ENCODE data around the gene GALNT15.

The GALNT15 gene

GRCh38 chr3:16171009-16171408 is 3.5 kb upstream of the GALNT15 start:
- DNase-seq = no peak

GRCh38 chr3:16171825-16172224 is 2.7 kb upstream of the GALNT15 start:
- no peak for DNase-seq

- DNase-seq = no peak
These were observed 1.0 kb upstream of the GALNT15 start for GRCh38 chr3:16173283-16174025.

GRCh38 chr3:16174026-16174355 is 489 bp upstream of the GALNT15 start:
- DNase-seq = no peak

DNA sequence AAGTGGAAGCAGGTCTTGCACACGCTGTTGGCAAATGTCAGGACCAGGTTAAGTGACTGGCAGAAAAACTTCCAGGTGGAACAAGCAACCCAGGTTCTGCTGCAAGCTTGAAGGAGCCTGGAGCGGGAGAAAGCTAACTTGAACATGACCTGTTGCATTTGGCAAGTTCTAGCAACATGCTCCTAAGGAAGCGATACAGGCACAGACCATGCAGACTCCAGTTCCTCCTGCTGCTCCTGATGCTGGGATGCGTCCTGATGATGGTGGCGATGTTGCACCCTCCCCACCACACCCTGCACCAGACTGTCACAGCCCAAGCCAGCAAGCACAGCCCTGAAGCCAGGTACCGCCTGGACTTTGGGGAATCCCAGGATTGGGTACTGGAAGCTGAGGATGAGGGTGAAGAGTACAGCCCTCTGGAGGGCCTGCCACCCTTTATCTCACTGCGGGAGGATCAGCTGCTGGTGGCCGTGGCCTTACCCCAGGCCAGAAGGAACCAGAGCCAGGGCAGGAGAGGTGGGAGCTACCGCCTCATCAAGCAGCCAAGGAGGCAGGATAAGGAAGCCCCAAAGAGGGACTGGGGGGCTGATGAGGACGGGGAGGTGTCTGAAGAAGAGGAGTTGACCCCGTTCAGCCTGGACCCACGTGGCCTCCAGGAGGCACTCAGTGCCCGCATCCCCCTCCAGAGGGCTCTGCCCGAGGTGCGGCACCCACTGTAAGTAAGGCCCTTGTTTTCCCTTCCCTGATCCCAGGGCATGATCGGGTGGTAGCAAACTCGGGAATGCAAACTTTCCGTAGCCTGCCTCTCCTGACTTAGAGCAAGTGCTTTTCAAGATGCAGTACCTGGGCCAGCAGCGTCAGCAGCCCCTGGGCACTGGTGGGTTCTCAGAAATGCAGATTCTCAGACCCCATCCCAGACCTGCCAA is 759 bp downstream of the GALNT15 start:
- no peak for DNase-seq

DNA sequence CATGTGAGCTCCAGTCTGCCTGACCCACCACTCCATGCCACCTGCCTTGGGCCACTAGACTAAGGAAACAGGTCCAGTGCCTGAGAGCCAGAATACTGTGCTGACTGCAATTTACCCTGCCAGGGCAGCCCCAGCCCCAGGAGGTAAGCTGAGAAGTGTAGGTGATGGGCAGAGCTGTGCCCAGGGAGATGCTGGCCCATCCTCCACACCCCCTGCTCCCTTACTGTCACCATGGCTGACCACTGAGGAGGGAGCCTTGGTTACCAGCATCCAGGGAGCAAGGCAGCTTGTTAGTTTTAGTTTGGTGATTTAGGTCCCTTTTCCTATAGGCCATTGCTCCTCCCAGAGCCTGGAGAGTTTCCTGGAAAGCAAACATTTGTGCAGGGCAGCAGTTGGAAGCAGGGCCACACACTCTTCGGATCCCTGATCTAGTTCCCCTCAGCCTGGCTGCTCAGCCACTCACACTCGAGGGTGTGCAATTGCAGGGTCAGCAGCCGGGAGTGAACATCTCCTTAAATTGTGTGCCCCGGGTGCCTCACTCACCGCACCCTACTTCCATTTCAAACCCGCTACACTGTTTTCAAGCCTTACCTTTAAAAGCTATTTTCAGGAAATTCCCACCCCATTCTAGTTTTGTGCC is 2.0 kb downstream of the GALNT15 start:
- DNase-seq = no peak

DNA sequence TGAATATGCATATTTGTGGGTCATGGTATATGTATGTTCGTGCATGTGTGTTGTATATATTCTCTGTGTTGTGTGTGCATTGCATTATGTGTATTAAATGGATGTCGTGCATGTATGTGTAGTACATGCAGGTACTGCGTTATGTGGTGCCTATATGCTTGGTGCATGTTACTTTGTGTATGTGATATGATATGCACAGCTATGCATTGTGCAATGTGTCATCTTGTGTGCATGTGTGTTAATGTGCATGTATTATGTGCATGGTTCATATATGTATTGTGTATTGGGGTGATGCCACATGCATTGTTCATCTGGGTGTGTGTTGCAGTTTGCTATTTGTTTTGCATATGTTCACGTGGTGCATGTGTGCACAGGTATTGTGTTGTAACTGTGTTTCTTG is 2.9 kb downstream of the GALNT15 start:
- no peak for DNase-seq

GRCh38 chr3:16177962-16178627 is 3.6 kb downstream of the GALNT15 start:
- no peak for DNase-seq

DNA sequence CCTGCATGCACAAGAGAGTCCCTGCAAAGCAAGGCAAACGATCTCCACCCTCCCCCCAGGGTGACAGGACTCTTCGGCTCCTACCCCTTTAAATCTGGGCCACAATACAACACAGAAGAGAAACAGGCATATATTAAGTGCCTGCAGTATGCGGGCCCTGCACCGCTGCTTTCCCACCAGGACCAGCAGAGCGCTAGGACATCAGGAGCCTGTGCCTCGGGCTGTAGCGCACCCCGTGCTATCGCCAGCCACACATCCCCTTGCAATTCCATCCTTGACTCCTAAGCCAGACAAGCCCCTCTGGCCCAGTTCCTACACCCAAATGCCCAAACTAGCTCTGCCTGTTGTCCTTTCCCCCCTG is 4.1 kb downstream of the GALNT15 start:
- no peak for DNase-seq

GRCh38 chr3:16179261-16179660 is 4.8 kb downstream of the GALNT15 start:
- no peak for DNase-seq

GRCh38 chr3:16179771-16180736 is 5.6 kb downstream of the GALNT15 start:
- DNase-seq = no peak

GRCh38 chr3:16180737-16181134 is 6.3 kb downstream of the GALNT15 start:
- no peak for DNase-seq

DNA sequence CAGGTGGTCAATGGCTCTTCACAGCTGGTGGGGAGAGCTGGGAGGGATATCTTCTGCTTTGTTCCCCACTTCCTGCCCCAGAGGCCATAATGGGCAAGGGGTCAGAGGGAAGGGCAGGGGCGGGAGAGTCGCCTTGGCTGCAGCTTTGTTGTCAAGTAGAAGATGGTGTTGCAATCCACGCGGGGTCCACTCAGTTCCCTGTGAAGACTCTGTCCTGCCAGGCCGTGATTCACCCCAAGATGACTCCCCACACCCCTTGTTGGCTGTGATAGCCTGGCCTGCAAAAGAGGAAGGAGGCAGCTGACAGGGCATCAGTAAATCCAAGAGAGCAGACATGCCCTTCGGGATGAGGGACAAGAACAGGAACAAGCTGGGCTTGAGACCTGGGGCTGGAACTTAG is 6.9 kb downstream of the GALNT15 start:
- DNase-seq = no peak

DNA sequence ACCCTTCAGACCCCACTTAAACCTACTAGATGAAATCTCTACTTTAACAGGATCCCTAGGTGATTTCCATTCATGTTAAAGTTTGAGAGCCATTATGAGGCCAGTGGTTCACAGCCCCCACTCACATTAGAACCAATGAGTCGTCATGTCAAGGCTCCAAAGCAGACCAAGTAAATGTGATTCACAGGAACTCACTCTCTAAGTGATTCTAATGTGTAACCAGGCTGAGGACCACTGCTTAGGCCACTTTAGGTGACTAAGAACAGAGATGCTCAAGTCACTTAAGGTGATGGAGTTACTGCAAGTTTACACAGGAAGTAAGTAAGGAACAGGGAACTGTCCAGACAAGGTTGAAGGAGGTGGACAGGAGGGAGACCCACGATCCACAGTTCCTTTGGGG is 7.7 kb downstream of the GALNT15 start:
- DNase-seq = no peak

DNA sequence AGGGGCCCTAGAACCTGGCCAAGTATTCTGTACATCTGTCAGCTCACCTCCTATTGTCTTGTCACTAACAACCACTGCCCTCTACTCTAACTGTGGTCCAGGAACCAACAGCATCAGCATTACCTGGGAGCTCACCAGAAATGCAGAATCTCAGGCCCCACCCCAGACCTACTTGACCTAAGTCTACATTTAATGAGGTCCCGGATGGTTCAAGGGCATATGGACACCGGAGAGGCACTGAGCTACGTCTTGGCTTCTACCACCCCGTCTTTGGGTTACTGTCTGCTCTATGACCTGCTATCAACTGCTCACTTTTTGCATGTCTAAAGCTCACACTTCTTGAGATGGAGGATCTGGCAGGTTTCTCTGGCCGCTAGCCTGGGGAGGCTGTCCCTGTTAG is 8.1 kb downstream of the GALNT15 start:
- no peak for DNase-seq

GRCh38 chr3:16183082-16183481 is 8.6 kb downstream of the GALNT15 start:
- DNase-seq = no peak

GRCh38 chr3:16183601-16184270 is 9.3 kb downstream of the GALNT15 start:
- DNase-seq = no peak

GRCh38 chr3:16186086-16186485 is 11.6 kb downstream of the GALNT15 start:
- DNase-seq = no peak

GRCh38 chr3:16186565-16186964 is 12.1 kb downstream of the GALNT15 start:
- DNase-seq = no peak

- DNase-seq = no peak
These were observed 12.8 kb downstream of the GALNT15 start for GRCh38 chr3:16187213-16187790.

DNA sequence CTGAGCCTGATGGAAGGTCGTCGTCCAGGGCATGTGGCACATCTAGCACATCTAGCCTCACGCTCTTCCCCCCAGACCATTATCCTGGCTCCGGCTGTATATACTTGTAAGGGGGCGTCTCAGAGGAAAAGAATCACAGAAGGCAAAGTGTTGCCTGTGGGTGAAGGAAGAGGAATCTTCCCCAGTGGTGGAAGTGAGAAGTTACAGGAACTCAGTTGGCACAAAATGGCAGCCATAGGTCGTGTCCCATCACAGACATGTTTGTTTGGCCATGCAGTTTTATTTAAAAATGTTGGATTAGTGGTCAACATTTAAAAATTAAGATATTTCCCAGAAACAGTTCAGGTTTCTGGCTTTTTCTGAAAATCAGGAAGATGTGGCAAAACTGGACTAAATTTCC is 13.6 kb downstream of the GALNT15 start:
- DNase-seq = no peak

All from DMS79 treated with DMSO at 0.1 percent for 48 hours (cell line).